NCI-H1694 (cell line): ENCODE measurements around the gene SPEG.
"Not testable (repeated sequence)": the region's sequence is repeated elsewhere in the genome, so short reads cannot be mapped to it uniquely, and the experiment has no call there.

Experiments
- DNase-seq: peaks from one replicate; lab custom pipeline; 2025; lab: John Stamatoyannopoulos, UW

Gene SPEG

GRCh38 chr2:219404954-219405353 lies 29.7 kb upstream of the SPEG start:
- DNase-seq: no peak

GRCh38 chr2:219405451-219405850 lies 29.2 kb upstream of the SPEG start:
- no peak for DNase-seq

GRCh38 chr2:219405958-219406860 lies 28.4 kb upstream of the SPEG start:
- no peak for DNase-seq

GRCh38 chr2:219406861-219407230 lies 27.8 kb upstream of the SPEG start:
- no peak for DNase-seq

GRCh38 chr2:219407343-219407742 lies 27.3 kb upstream of the SPEG start:
- not testable (repeated sequence) for DNase-seq

GRCh38 chr2:219408204-219408603 lies 26.4 kb upstream of the SPEG start:
- DNase-seq: no peak

DNA sequence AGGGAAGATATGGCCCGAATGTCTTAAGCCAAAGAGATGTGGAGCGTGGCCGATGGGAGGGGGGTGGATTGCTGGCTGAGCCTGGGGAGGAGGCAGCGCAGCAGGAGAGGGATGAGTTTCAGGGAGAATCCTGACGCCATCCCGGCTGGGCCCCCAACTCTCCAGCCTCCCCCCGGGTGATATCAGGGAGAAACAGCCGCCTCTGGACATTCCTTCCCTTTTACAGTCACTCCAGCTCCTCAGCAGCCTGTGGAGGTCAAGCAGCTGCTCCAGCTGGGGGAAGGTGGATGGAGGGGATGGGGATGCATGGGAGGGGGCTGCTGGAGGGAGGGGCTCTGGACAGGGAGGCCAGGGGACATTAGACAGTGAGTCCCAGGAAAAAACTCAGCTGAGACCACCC lies 26.0 kb upstream of the SPEG start:
- DNase-seq: no peak

DNA sequence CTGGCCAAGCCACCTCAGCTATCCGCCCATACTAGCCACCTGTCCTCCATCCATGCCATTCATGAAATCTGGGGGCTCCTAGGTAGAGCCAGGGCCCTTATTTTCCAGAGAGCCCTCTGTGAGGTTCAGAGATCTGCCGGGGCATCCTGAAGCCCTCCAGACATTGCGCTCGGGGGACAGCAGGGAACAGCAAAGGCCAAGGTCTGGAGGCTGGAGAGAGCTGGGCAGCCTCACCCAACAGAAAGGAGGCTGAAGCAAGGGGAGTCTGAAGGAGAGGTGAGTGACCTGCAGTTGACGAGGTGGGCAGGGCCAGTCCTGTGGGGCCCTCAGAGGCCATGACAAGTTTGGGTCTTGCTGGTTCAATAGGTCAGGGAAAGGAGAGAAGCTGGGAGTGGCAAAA lies 25.0 kb upstream of the SPEG start:
- no peak for DNase-seq

GRCh38 chr2:219410390-219410789 lies 24.3 kb upstream of the SPEG start:
- DNase-seq: no peak

DNA sequence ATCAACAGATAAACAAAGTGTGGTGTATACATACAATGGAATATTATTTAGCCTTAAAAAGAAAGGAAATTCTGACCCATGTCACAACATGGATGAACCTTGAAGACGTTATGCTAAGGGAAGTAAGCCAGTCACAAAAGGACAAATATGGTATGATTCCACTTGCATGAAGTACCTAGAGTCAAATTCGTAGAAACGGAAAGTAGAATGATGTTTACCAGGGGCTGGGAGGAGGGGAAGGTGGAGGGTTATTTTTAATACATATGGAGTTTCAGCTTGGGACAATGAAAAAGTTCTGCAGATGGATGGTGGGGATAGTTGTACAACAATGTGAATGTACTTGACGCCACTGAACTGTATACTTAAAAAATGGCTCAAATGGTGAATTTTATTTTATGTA lies 19.8 kb upstream of the SPEG start:
- DNase-seq: no peak

- no peak for DNase-seq
These were observed 18.9 kb upstream of the SPEG start for GRCh38 chr2:219415580-219416234.

- DNase-seq: no peak
These were observed 18.4 kb upstream of the SPEG start for GRCh38 chr2:219416235-219416602.

DNA sequence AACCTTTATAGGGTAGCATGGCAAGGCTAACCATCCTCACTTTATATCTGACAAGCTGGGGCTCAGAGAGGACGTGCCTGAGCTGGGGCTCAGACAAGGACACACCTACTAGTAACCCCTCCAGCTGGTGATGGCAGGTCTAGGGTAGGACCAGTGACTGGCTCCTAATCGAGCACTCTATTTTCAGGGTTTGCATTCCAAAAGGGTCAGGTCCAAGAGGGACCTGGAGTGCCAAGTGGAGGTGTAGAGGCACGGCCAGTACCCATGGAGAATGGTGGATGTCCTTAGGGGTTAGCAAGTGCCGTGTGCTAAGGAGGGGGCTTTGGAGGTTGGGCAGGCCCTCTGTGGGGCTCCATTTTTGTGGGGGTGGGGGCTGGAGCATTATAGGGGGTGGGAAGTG lies 17.7 kb upstream of the SPEG start:
- no peak for DNase-seq

DNA sequence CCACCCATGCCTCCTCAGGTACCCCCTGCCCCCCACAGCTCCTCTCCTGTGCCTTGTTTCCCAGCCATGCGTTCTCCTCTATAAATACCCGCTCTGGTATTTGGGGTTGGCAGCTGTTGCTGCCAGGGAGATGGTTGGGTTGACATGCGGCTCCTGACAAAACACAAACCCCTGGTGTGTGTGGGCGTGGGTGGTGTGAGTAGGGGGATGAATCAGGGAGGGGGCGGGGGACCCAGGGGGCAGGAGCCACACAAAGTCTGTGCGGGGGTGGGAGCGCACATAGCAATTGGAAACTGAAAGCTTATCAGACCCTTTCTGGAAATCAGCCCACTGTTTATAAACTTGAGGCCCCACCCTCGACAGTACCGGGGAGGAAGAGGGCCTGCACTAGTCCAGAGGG lies 17.3 kb upstream of the SPEG start:
- peak; percentile 33 for DNase-seq

DNA sequence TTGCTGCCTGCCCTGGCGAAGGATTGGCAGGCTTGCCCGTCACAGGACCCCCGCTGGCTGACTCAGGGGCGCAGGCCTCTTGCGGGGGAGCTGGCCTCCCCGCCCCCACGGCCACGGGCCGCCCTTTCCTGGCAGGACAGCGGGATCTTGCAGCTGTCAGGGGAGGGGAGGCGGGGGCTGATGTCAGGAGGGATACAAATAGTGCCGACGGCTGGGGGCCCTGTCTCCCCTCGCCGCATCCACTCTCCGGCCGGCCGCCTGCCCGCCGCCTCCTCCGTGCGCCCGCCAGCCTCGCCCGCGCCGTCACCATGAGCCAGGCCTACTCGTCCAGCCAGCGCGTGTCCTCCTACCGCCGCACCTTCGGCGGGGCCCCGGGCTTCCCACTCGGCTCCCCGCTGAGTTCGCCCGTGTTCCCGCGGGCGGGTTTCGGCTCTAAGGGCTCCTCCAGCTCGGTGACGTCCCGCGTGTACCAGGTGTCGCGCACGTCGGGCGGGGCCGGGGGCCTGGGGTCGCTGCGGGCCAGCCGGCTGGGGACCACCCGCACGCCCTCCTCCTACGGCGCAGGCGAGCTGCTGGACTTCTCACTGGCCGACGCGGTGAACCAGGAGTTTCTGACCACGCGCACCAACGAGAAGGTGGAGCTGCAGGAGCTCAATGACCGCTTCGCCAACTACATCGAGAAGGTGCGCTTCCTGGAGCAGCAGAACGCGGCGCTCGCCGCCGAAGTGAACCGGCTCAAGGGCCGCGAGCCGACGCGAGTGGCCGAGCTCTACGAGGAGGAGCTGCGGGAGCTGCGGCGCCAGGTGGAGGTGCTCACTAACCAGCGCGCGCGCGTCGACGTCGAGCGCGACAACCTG lies 16.3 kb upstream of the SPEG start, which contains the start of gene DES:
TSS of gene DES (plus strand) at position 223 of the 857 bp plus-strand sequence. CDS start at position 309, 86 bp downstream.
- DNase-seq: no peak

DNA sequence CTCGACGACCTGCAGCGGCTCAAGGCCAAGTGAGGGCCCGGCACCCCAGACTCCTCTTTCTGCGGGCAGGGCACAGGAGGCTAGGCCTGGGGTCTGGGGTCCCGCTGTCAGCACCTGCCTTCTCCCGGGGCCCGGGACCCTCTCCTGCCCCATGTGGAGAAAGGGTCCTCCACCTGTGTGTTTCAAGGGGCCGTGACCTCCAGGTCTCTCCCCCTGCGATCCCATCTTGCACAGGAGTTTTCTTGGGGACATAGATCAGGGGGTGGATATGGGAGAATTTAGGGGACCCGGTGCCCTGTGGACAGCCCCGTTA lies 15.7 kb upstream of the SPEG start:
- DNase-seq: no peak

- DNase-seq: no peak
These were observed 15.1 kb upstream of the SPEG start for GRCh38 chr2:219419331-219420197.

- DNase-seq: no peak
These were observed 14.0 kb upstream of the SPEG start for GRCh38 chr2:219420687-219421086.

DNA sequence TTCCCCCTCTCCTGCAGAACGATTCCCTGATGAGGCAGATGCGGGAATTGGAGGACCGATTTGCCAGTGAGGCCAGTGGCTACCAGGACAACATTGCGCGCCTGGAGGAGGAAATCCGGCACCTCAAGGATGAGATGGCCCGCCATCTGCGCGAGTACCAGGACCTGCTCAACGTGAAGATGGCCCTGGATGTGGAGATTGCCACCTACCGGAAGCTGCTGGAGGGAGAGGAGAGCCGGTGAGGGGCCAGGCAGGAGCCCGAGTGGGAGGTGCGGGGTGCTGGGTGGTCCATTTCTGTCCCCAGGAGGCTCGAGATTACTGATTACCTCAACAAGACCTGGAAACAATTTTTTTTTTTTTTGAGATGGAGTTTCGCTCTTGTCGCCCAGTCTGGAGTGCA lies 13.3 kb upstream of the SPEG start:
- no peak for DNase-seq

GRCh38 chr2:219422952-219423534 lies 11.6 kb upstream of the SPEG start:
- no peak for DNase-seq

GRCh38 chr2:219423652-219424377 lies 10.8 kb upstream of the SPEG start:
- no peak for DNase-seq
